ACC112 (cell line): Measurements from ENCODE around the gene UBE2D2.

Source experiments
- H2AFZ ChIP-seq: fragments of 200-600 bp; sonication (generic); one replicate; pipeline ENCODE4 v1.6.0; 2017; ENCODE audit warnings: antibody characterized with exemption, low read length; ENCODE audit not compliant: unreplicated experiment
- H3K27ac ChIP-seq: fragments of 200-600 bp; sonication (generic); 2 replicates; pipeline ENCODE4 v1.5.1; 2014; ENCODE audit warnings: low read depth, mild to moderate bottlenecking, antibody characterized with exemption, low read length, moderate library complexity
- H3K27me3 ChIP-seq: fragments of 200-600 bp; sonication (generic); 2 replicates; pipeline ENCODE4 v1.6.1; 2014; ENCODE audit warnings: mild to moderate bottlenecking, antibody characterized with exemption, low read length, moderate library complexity, mixed read lengths; ENCODE audit not compliant: insufficient read depth
- H3K36me3 ChIP-seq: fragments of 200-600 bp; sonication (generic); 2 replicates; pipeline ENCODE4 v1.6.1; 2016; ENCODE audit warnings: mild to moderate bottlenecking, antibody characterized with exemption, low read length, moderate library complexity, mixed read lengths; ENCODE audit not compliant: insufficient read depth
- H3K4me1 ChIP-seq: fragments of 200-600 bp; sonication (generic); one replicate; pipeline ENCODE4 v1.6.1; 2016; ENCODE audit warnings: low read length, mixed read lengths; ENCODE audit not compliant: insufficient read depth, unreplicated experiment, control insufficient read depth
- H3K4me3 ChIP-seq: fragments of 200-600 bp; sonication (generic); 2 replicates; pipeline ENCODE4 v1.5.1; 2014; ENCODE audit warnings: mild to moderate bottlenecking, low read depth, low read length
- H3K79me2 ChIP-seq: fragments of 200-600 bp; sonication (generic); one replicate; pipeline ENCODE4 v1.6.0; 2016; ENCODE audit warnings: low read length; ENCODE audit not compliant: control insufficient read depth, unreplicated experiment, insufficient read depth

UBE2D2 gene

DNA sequence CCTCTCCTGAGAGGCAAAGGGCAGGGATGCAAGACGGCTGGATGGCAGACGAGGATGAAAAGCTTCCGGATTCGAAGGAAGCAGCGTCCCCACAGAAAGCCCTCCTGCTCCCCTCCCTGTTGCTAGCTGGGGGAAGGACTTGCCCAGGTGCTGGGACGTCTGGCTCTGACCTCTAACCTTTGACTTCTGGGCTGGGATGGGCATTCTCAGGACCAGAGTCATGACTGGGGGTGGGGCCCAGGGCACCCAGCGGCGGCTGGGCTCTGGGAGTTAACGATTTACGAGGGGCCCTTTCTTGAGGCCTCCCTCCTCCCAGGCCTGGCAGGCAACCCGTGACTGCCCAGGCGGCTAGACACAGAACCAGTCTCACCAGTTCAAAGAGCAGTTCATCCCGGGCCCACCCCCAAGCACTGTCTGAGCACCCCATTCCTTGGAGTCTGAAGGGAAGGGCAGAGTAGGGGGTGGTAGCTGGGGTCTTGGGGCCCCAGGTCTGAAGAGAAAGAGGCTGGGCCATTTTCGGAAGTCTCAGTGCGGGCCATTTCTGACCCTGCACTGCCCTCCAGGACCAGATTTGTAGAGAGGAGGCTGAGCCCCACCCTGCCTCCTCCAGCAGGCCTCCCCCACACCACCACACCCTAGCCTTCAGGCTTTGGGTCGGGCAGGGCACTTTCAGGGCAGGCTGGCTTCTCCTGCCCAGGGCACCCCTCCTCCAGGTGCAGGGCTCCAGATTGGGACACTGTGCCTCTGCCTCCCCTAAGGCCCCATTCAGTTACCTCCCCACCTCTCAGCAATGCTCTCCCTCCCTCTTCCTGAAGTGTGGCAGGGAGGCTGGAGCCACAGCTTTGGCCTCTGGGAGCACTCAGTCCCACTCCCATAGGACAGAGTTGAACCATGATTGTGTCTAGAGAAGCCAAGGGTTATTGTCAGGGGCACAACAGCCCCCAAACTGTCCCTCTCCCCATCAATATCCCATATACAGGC lies 82.0 kb downstream of the UBE2D2 start:
- Histone ChIP-seq H3K79me2 (no peaks in the 10 kb centered on the region), H3K4me3 (no peak overlapping the region), H3K4me1 (peaks cover 27% of the 10 kb centered on the region), H3K36me3 (no peaks in the 10 kb centered on the region), H2AFZ (no peak overlapping the region), H3K27ac (no peak overlapping the region), H3K27me3 (no peaks in the 10 kb centered on the region)

DNA sequence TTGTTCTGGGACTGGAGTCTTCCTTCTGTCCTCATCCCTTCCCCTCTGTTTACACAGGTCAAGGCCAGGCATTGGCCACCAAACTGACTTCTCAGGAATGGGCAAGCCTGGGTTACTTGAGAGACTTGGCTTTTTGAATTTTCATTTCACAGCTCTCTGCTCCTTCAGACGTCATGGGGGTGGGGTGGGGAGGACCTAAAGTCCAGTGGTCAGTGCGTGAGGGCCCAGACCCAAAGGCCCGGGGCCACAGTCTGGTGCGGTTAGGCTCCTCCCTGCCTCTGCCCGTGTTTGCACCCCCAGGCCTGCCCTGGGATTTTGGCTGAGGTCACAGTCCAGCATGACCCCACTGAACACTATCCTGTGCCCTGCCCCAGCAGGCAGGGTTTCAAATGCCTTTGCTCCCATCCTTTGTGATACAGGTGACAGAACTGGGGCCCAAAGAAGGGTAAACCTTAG lies 82.9 kb downstream of the UBE2D2 start:
- H3K27me3 ChIP-seq: no peaks in the 10 kb centered on the region
- no peak overlapping the region for H2AFZ ChIP-seq

DNA sequence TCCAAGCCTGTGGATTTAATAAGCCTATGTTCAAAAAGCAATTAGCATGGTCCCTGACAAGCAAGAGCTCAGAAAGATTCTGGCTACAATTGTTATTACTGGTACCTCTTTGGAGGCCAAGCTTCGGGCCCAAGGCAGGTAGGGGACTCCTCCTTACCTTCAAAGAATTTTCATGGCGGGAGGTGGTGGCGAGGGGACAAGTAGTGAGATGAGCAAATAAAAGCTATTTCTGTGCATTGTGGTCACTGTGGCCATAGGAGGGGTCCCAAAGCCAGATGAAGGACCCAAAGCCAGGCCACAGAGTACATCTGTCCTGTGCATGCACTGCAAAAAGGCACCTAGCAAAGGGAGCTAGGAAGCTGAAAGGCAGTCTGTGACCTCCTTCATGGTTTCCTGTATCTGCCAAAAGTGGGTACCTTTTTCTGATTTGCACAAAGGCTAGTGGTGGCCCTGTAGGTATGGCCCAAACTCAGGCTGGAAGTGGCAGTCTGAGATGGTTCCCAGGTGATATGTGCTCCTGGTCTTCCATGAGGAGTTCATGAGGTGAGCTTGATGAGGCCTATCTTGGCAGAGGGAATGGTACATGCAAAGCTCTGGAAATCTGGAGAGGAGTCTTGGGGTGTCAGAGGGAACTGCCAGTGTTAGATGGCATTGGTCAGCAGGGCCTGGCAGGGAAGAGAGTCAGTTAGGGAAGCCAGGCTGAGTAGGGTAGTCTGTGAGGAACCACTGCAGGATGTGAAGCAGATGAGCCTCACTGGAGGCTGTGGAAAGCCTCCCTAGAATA lies 83.7 kb downstream of the UBE2D2 start:
- peaks cover 11% of the 10 kb centered on the region for H3K4me1 ChIP-seq
- no peak overlapping the region for H2AFZ ChIP-seq
- no peak overlapping the region for H3K4me3 ChIP-seq
- no peaks in the 10 kb centered on the region for H3K27me3 ChIP-seq
- H3K79me2 ChIP-seq: peaks cover 12% of the 10 kb centered on the region
- H3K27ac ChIP-seq: no peak overlapping the region
- no peaks in the 10 kb centered on the region for H3K36me3 ChIP-seq

More for the DNA sequence above, 82.9 kb downstream of the UBE2D2 start:
- Histone ChIP-seq H3K79me2 (peaks cover 4% of the 10 kb centered on the region), H3K4me3 (no peak overlapping the region), H3K27ac (no peak overlapping the region), H3K4me1 (peaks cover 19% of the 10 kb centered on the region), H3K36me3 (no peaks in the 10 kb centered on the region)

DNA sequence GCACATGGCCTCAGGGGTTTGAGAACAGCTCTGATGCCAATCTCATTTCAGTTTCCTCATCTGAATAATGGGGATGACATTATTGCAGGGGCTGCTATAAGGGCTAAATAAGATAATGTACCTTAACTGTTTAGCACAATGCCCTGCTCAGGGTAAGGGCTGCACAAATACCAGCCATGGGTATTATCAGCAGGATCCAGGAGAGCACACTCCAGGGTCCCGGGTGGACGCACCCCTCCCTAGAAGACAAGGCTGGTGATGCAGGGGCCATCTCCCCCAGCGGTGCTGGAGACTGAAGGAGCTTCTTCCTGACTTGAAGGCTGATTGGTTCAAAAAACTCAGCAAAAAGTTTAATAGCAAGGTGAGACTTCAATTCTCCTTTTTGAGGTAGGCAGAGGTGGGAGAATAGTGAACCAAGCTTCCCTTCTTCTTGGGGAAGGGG lies 84.3 kb downstream of the UBE2D2 start:
- no peak overlapping the region for H3K4me3 ChIP-seq
- no peak overlapping the region for H2AFZ ChIP-seq
- H3K36me3 ChIP-seq: no peaks in the 10 kb centered on the region
- peaks cover 4% of the 10 kb centered on the region for H3K4me1 ChIP-seq
- no peak overlapping the region for H3K27ac ChIP-seq
- no peaks in the 10 kb centered on the region for H3K27me3 ChIP-seq
- H3K79me2 ChIP-seq: peaks cover 19% of the 10 kb centered on the region

DNA sequence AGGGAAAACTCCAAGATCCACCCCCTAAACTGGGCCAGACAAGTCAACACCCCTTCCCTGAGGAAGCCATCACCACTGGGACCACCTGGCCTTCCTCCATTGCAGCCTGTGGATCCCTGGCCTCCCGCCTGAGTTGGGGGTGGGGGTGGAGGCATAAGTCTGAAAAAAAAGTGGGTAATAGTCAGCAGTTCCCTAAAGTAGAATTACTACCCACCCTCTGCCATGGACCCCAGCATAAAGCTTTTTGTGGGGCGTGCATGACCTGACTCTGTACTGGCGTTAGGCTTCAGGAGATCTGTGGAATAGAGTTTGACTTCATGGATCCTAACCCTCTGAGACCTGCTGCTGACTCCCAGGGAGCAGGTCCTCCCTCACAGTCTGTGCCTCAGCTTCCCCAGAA lies 85.0 kb downstream of the UBE2D2 start:
- Histone ChIP-seq H3K4me3 (no peak overlapping the region), H3K79me2 (peaks cover 25% of the 10 kb centered on the region), H3K27me3 (no peaks in the 10 kb centered on the region), H2AFZ (no peak overlapping the region), H3K36me3 (no peaks in the 10 kb centered on the region), H3K27ac (no peak overlapping the region), H3K4me1 (peaks cover 8% of the 10 kb centered on the region)

DNA sequence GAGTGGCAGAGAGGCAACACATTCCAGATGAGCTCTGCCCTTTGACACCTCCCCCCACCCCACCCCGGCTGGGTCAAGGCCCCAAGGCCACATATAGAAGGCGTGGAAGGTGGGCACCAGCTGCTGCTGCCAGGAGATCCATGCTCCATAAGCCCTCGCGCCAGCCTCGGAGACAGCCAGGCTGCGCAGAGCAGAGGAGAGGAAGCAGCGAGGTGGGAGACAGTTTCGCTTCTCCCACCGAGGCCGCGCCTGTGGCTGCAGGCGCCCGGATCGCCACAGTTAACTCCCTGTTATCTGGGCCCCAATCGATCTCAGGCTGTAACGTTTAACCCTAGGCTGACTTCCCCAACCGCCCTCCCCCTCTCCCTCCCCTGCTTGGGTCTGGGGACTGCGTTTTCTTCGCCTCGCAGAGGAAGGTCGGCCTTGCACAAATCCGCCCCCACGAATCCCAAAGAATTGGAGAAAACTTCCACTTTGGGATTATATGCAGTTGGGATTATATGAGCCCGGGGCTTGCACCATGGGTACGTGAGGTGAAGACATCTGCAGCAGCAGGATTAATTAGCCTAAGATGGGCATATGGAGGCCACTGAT lies 85.9 kb downstream of the UBE2D2 start:
- H3K79me2 ChIP-seq: peaks cover 30% of the 10 kb centered on the region
- no peaks in the 10 kb centered on the region for H3K27me3 ChIP-seq
- no peak overlapping the region for H3K27ac ChIP-seq
- no peaks in the 10 kb centered on the region for H3K36me3 ChIP-seq
- H3K4me1 ChIP-seq: peaks cover 12% of the 10 kb centered on the region
- no peak overlapping the region; the same call in 1 of the 2 replicates for H3K4me3 ChIP-seq
- H2AFZ ChIP-seq: no peak overlapping the region

DNA sequence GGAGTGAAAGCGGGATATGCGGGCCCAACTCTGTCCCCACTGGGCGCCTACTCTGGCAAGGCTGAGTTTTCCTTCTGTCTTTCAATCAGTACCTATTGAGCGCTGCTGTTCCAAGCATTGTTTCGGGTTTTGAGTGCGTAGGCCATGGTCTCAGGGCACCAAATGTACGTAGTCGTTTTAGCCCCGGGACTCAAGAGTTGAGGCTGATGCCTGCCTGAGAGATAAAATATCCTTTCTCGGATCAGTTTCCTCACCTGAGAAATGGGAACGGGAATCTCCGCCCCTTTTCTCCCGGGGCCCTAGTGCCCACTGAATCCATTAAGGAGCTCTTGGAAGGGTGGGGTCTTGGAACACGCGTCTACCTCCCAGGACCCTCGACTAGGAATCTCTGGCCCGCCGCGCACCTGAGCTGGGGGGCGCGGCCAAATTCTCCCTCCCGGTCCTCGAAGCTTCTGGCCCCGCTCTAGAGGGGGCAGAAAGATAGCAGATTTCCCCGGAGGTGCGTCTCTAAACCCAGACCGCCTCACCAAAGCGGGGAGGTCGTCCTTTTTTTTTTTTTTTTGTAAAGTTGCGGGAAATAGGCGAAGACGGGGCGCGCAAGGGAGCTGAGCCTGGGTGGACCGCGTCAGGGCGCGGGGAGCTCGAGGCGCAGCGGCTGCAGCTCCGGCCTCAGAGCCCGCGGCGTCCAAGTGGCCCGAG lies 86.5 kb downstream of the UBE2D2 start:
- peaks cover 17% of the 10 kb centered on the region for H3K4me1 ChIP-seq
- H3K4me3 ChIP-seq: peak overlapping the region; percentile 96
- no peaks in the 10 kb centered on the region for H3K36me3 ChIP-seq
- no peak overlapping the region for H2AFZ ChIP-seq
- H3K27ac ChIP-seq: no peak overlapping the region
- H3K27me3 ChIP-seq: no peaks in the 10 kb centered on the region
- H3K79me2 ChIP-seq: peaks cover 36% of the 10 kb centered on the region

DNA sequence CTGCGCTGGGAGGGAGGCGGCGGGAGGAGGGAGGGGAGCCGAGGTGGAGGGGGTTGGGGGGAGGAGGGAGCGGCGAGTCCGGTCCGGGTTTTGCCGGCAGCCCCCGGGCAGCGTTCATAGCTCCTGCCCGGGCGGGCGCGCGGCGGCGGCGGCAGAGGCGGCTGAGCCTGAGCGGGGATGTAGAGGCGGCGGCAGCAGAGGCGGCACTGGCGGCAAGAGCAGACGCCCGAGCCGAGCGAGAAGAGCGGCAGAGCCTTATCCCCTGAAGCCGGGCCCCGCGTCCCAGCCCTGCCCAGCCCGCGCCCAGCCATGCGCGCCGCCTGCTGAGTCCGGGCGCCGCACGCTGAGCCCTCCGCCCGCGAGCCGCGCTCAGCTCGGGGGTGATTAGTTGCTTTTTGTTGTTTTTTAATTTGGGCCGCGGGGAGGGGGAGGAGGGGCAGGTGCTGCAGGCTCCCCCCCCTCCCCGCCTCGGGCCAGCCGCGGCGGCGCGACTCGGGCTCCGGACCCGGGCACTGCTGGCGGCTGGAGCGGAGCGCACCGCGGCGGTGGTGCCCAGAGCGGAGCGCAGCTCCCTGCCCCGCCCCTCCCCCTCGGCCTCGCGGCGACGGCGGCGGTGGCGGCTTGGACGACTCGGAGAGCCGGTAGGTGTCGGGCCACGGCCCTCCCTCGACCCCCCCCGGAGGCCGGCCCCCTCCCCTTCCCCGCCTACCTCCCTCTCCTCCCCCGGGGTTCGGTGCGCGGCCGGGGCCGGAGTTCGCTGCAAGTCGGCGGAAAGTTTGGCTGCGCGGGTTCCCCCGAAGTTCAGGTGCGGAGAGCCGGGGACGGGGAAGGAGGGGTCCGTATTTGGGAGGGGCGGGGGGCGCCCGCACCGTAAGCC lies 87.3 kb downstream of the UBE2D2 start, which contains the start of gene CXXC5:
Gene CXXC5 (plus strand): TSS at position 145 of the 877 bp plus-strand sequence. CDS start 32,175 bp downstream, outside the sequence.
- Histone ChIP-seq H3K4me3 (peak within 1 kb of the TSS; percentile 96), H3K27me3 (no peaks in the 10 kb centered on the region), H3K4me1 (peaks cover 25% of the 10 kb centered on the region), H3K27ac (peak within 1 kb of the TSS; percentile 51), H3K36me3 (no peaks in the 10 kb centered on the region), H2AFZ (peak within 1 kb of the TSS; percentile 33), H3K79me2 (peaks cover 43% of the 10 kb centered on the region)
